K562 (cell line): Measurements from ENCODE around the gene UBFD1. TPM values are rescaled to one million over a fixed set of nuclear protein-coding genes. Genes with fewer than 3 reads are reported as not detected.
A peak's percentile ranks its signal among the peaks of the same experiment; 100 is the strongest.

ENCODE experiments used
- C11orf30 ChIP-seq: fragments of 450-650 bp; IDR thresholded peaks from 2 replicates; pipeline ENCODE4 v1.6.1; 2016; ENCODE audit warnings: low read depth, mild to moderate bottlenecking
- FOXM1 ChIP-seq, 2 experiments: fragments of 450-650 bp in 1 of 2; sonication (generic) in 1 of 2; formaldehyde crosslinking in 1 of 2; IDR thresholded peaks; 2 replicates each; pipeline versions ENCODE4 v1.6.1 to v1.9.0; 2017 to 2022; ENCODE audit warnings: low read depth in 2 of 2, mild to moderate bottlenecking in 2 of 2, missing genetic modification reagents in 1 of 2, moderate library complexity in 1 of 2
- MLX ChIP-seq, 2 experiments: fragments of 450-650 bp in 1 of 2; sonication (generic) in 1 of 2; formaldehyde crosslinking; conservative IDR thresholded peaks; 2 replicates each; pipeline versions ENCODE4 v1.4.0 to v1.8.1; 2020 to 2022; ENCODE audit warnings: mild to moderate bottlenecking in 1 of 2, missing genetic modification reagents in 1 of 2
- RBM17 ChIP-seq: fragments of 200-400 bp; formaldehyde crosslinking; IDR thresholded peaks from 2 replicates; pipeline ENCODE4 v1.6.1; 2017; ENCODE audit warnings: low read depth, mild to moderate bottlenecking, low read length, borderline replicate concordance
- SP2 ChIP-seq: IDR thresholded peaks from 2 replicates; pipeline ENCODE4 v1.6.1; 2011; ENCODE audit warnings: mild to moderate bottlenecking, low read depth, low read length, moderate library complexity; ENCODE audit not compliant: poor library complexity, severe bottlenecking; ENCODE audit errors: extremely low read depth
- TCFL5 ChIP-seq: fragments of 250-450 bp; sonication (Bioruptor Pico); conservative IDR thresholded peaks from 2 replicates; pipeline ENCODE4 v1.6.1; 2021; ENCODE audit warnings: mild to moderate bottlenecking, moderate library complexity, matching md5 sums
- ZBTB17 ChIP-seq: fragments of 450-650 bp; formaldehyde crosslinking; IDR thresholded peaks from 2 replicates; pipeline ENCODE4 v1.4.0; 2020; ENCODE audit warnings: mild to moderate bottlenecking
- ZBTB5 ChIP-seq: fragments of 450-650 bp; IDR thresholded peaks from 2 replicates; pipeline ENCODE4 v1.6.1; 2017; ENCODE audit warnings: antibody characterized with exemption
- ZNF134 ChIP-seq: fragments of 250-450 bp; sonication (Bioruptor Pico); conservative IDR thresholded peaks from 2 replicates; pipeline ENCODE4 v1.4.0; 2020
- ZNF239 ChIP-seq: fragments of 250-450 bp; sonication (Bioruptor Pico); IDR thresholded peaks from 2 replicates; pipeline ENCODE4 v1.4.0; 2020; ENCODE audit warnings: mild to moderate bottlenecking
- polyA plus RNA-seq, 8 experiments: library from polyadenylated mRNA; depleted of rRNA in 4 of 8; stranded (reverse) in 5 of 8; unstranded in 3 of 8; fragments of >200 nt; fragmentation: Nextera tagmentation in 2 of 8; fragmentation: Illumina TruSeq in 1 of 8; extraction: Ambion mirVana in 2 of 8; extraction: Trizol in 1 of 8; gene quantifications; 2 replicates each; pipeline versions ENCODE4 v1.2.1 to v1.2.3, GENCODE V29; 2011 to 2014; ENCODE audit warnings: inconsistent platforms in 1 of 8, missing spikeins in 1 of 8
- total RNA-seq, 7 experiments: library from RNA; depleted of rRNA in 6 of 7; stranded (reverse); fragments of >200 nt in 6 of 7; fragmentation: Illumina TruSeq in 2 of 7; extraction: Trizol in 2 of 7; gene quantifications; 2 replicates each; pipeline versions ENCODE4 v1.2.1 to v1.2.3, GENCODE V29; 2011 to 2021; ENCODE audit warnings: low replicate concordance in 1 of 7
- TF ChIP-seq, protein P1 (sequence below), 2 experiments: IDR thresholded peaks in 1 of 2; conservative IDR thresholded peaks in 1 of 2; 2 replicates each; pipeline ENCODE4 v1.6.1; 2016; ENCODE audit warnings: low read depth in 2 of 2, mild to moderate bottlenecking in 1 of 2, missing compliant biosample characterization in 1 of 2, missing genetic modification characterization in 1 of 2, moderate library complexity in 1 of 2
- TF ChIP-seq, protein P2 (sequence below): sonication (generic); formaldehyde crosslinking; IDR thresholded peaks from 2 replicates; pipeline ENCODE4 v1.5.0; 2020; ENCODE audit warnings: missing genetic modification reagents
- TF ChIP-seq, protein P3 (sequence below): fragments of 250-450 bp; sonication (Bioruptor Pico); IDR thresholded peaks from 2 replicates; pipeline ENCODE4 v1.4.0; 2020; ENCODE audit warnings: mild to moderate bottlenecking, moderate library complexity

UBFD1 gene
- total and polyA plus RNA-seq, 9 of the 15 experiments (the other 6 are each of a cell fraction or from before 2014, with no cell fraction given), result 10.7 to 66.2 (median 34.0) TPM

DNA sequence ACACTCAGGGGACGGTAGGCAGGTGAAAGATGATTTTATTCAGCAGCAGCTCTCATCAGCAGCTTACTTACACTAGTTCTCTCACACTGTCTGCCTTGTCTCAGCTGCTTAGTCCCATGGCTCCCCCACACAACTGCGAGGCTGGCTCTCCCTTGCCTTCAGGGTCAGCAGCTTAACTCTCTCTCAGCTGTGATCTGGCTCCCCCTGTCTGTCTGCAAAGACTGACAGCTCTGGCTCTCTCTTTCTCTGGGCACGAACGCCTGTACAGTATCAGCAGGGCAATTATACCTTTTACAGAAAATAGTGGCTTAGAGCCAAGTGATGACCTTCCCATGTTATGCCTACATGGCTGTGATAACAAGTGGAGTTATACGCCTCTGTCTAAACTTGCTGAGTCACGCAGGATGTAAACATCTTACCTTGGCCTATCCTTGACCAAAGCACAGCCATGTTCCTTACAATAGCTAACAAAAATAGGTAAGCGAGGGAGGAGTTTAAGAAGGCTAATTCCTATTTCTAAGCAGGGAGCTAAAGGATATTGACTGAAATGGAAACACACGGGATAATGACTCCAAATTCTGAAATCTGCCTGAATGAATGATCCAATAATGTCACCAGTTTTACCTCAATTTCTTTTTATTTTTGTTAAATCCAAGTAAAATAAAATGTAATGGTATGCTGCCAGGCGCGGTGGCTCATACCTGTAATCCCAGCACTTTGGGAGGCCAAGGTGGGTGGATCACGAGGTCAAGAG is 39.7 kb downstream of the UBFD1 start (continued):
- peak; percentile 20; the same call in 1 of the 2 replicates for TF ChIP-seq FOXM1 (IDR thresholded peaks at IDR 0.05; ENCODE audit: low read depth)
- no peak for TF ChIP-seq FOXM1 (CRISPR knock-in tag; IDR thresholded peaks at IDR 0.05; ENCODE audit: low read depth)
- TF ChIP-seq MLX (CRISPR knock-in tag; conservative IDR thresholded peaks at IDR 0.05), result peak in 1 of 2 experiments; percentile 84; a peak in 1 of 4 replicates
- TF ChIP-seq ZNF239 (CRISPR knock-in tag), result peak; percentile 97
- peak; percentile 96 for TF ChIP-seq C11orf30
- peak; percentile 98 for TF ChIP-seq TCFL5
- TF ChIP-seq, protein P1, sequence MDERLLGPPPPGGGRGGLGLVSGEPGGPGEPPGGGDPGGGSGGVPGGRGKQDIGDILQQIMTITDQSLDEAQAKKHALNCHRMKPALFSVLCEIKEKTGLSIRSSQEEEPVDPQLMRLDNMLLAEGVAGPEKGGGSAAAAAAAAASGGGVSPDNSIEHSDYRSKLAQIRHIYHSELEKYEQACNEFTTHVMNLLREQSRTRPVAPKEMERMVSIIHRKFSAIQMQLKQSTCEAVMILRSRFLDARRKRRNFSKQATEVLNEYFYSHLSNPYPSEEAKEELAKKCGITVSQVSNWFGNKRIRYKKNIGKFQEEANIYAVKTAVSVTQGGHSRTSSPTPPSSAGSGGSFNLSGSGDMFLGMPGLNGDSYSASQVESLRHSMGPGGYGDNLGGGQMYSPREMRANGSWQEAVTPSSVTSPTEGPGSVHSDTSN (CRISPR knock-in tag; IDR thresholded peaks at IDR 0.05; ENCODE audit: low read depth), result 0 out of 2 replicates have a peak, but pooled peaks have one; percentile 41
- TF ChIP-seq, protein P1 (tag; conservative IDR thresholded peaks at IDR 0.05; ENCODE audit: low read depth), result peak; percentile 92
- TF ChIP-seq ZNF134, result peak; percentile 93
- TF ChIP-seq SP2, result no peak
- TF ChIP-seq ZBTB17 (CRISPR knock-in tag), result peak; percentile 97
- TF ChIP-seq, protein P2, sequence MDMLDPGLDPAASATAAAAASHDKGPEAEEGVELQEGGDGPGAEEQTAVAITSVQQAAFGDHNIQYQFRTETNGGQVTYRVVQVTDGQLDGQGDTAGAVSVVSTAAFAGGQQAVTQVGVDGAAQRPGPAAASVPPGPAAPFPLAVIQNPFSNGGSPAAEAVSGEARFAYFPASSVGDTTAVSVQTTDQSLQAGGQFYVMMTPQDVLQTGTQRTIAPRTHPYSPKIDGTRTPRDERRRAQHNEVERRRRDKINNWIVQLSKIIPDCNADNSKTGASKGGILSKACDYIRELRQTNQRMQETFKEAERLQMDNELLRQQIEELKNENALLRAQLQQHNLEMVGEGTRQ, result no peak
- no peak for TF ChIP-seq RBM17
- TF ChIP-seq ZBTB5, result no peak
- TF ChIP-seq, protein P3, sequence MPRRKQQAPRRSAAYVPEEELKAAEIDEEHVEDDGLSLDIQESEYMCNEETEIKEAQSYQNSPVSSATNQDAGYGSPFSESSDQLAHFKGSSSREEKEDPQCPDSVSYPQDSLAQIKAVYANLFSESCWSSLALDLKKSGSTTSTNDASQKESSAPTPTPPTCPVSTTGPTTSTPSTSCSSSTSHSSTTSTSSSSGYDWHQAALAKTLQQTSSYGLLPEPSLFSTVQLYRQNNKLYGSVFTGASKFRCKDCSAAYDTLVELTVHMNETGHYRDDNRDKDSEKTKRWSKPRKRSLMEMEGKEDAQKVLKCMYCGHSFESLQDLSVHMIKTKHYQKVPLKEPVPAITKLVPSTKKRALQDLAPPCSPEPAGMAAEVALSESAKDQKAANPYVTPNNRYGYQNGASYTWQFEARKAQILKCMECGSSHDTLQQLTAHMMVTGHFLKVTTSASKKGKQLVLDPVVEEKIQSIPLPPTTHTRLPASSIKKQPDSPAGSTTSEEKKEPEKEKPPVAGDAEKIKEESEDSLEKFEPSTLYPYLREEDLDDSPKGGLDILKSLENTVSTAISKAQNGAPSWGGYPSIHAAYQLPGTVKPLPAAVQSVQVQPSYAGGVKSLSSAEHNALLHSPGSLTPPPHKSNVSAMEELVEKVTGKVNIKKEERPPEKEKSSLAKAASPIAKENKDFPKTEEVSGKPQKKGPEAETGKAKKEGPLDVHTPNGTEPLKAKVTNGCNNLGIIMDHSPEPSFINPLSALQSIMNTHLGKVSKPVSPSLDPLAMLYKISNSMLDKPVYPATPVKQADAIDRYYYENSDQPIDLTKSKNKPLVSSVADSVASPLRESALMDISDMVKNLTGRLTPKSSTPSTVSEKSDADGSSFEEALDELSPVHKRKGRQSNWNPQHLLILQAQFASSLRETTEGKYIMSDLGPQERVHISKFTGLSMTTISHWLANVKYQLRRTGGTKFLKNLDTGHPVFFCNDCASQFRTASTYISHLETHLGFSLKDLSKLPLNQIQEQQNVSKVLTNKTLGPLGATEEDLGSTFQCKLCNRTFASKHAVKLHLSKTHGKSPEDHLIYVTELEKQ, result peak; percentile 97
